OCI-M1 (cell line): ENCODE data around the gene KLF8.
"Not testable (repeated sequence)": the region's sequence is repeated elsewhere in the genome, so short reads cannot be mapped to it uniquely, and the experiment has no call there.

Source experiments
- DNase-seq: peaks from one replicate; lab custom pipeline; 2025; lab: John Stamatoyannopoulos, UW

Gene KLF8

GRCh38 chrX:56232221-56233082 lies at the start of gene KLF8:
Gene KLF8, plus strand, starts transcription at chrX:56232356. Its CDS starts 979 bp downstream, at chrX:56233335.
- peak; percentile 23 for DNase-seq

- DNase-seq: not testable (repeated sequence)
Observed at GRCh38 chrX:56206945-56207344, 25.2 kb upstream of the KLF8 start.

GRCh38 chrX:56211701-56212100 lies 20.5 kb upstream of the KLF8 start:
- DNase-seq: no peak

- DNase-seq: no peak
Observed at GRCh38 chrX:56216332-56216731, 15.8 kb upstream of the KLF8 start.

DNA sequence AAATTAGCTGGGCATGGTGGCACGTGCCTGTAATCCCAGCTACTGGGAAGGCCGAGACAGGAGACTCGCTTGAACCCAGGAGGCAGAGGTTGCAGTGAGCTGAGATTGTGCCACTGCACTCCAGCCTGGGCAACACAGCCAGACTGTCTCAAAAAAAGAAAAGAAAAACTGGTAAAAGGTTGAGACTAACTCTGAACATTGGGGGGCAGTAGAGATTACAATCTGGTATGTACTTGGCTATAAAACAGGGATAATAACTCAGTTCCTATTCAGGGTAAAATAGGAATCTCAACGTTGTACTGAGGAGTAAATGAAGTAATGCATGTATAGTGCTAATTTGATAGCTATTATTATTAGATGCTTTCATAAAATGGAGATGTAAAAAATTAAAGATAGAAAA lies 12.5 kb upstream of the KLF8 start:
- DNase-seq: peak; percentile 20

DNA sequence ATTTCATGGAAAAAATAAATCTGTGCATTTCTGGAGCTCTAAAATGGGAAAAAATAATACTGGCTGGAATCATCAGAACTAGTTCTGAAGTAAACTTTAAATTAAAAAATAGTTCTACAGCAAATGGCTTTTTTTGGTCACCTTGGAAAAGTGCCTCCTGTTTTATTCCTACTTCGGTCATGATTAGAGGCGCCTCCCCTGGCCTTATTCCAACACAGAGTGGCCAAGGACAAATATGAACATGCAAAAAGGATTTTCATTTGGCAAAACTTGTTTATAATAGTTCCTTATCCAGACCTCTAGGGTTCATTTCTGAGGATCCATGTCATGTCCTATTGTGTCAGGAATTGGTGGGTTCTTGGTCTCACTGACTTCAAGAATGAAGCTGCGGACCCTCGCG lies 11.1 kb upstream of the KLF8 start:
- DNase-seq: no peak

DNA sequence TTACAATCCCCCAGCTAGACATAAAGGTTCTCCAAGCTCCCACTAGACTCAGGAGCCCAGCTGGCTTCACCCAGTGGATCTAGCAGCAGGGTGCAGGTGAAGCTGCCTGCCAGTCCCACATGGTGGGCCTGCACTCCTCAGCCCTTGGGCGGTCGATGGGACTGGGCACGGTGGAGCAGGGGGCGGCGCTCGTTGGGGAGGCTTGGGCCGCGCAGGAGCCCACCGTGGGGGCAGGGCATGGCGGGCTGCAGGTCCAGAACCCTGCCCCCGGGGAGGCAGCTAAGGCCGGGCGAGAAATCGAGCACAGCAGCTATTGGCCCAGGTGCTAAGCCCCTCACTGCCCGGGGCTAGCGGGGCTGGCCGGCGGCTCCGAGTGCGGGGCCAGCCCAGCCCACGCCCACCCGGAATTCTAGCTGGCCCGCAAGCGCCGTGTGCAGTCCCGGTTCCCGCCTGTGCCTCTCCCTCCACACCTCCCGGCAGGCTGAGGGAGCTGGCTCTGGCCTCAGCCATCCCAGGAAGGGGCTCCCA lies 9.6 kb upstream of the KLF8 start:
- DNase-seq: no peak

- DNase-seq: peak; percentile 9
Observed at GRCh38 chrX:56226980-56227379, 5.2 kb upstream of the KLF8 start.

DNA sequence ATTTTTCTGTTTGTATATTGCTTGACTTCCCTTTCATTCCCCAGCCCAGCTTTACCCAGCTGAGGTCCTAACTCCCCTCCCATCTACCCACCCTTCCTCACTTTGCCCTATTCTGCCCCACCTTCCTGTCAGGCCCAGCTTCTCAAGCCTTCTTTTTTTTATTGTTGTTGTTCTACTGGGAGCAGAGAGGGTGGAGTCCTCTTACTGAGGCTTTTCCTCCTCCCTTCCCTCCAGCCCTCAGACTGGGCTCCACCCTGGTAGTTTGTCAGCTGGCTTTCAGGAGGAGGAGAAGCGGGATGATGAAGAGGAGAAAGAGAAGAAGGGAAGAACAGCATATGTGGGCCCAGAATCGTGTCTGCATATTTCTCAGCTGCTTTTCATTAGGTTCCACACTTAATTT lies 3.2 kb upstream of the KLF8 start:
- no peak for DNase-seq

GRCh38 chrX:56231537-56232090 lies 542 bp upstream of the KLF8 start:
- DNase-seq: no peak

DNA sequence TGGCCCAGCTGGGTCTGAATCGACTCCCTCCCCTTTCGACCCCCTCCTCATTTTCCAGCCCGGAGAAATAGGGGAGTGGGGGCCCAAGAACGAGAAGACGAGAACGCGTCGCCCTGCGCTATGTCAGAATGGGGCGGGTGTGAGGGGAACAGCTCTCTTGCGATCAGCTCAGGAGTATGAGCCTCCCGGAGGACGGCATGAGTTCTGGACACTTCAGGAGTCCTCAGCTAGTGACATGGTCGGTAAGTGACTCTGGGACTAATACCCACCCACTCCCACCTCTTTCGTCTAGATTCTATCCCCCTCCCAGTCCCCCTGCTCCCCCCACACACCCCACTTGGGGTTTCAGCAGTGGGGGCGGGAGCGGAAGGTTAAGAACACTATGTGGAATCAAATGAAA lies 944 bp downstream of the KLF8 start:
- DNase-seq: no peak

- DNase-seq: peak; percentile 4
Observed at GRCh38 chrX:56233682-56234081, 1.5 kb downstream of the KLF8 start.

DNA sequence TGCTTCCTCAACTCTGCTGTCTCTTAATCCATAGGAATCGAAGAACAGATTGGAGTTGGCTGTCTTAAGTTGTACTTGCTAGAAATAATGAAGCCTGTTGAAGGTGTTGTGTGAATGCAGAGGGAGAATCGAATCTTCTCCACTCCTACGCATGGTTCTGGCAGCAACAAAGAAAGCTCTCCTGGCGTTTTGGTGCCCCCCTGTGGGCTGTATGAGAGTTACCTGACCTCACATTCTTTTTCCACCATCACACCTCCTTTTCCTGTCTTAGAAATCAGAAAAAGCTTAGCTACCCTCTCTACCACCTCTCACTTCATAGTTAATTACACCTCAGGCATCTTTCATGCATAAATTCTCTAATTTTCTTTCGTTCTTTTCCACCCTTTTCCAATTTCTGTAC lies 16.3 kb downstream of the KLF8 start:
- DNase-seq: peak; percentile 67

GRCh38 chrX:56253832-56254703 lies 21.9 kb downstream of the KLF8 start:
- DNase-seq: no peak

DNA sequence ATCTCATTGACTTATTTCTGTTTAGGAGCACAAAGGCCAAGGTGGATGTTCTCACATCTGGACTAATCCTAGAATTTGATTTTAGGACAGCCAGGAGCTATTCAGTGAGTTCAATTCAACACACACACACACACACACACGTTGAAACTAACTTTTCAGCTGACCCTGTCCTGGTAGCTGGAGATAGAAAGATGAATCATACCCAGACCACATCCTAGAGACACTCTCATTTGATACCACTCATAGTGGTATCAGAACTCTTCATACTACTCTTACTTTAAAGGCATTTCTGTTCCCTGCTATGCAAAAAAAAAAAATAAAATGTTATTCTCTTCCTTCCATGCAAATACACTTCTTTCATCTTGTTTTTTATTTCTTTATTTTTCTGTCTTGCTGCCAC lies 36.7 kb downstream of the KLF8 start:
- peak; percentile 62 for DNase-seq

DNA sequence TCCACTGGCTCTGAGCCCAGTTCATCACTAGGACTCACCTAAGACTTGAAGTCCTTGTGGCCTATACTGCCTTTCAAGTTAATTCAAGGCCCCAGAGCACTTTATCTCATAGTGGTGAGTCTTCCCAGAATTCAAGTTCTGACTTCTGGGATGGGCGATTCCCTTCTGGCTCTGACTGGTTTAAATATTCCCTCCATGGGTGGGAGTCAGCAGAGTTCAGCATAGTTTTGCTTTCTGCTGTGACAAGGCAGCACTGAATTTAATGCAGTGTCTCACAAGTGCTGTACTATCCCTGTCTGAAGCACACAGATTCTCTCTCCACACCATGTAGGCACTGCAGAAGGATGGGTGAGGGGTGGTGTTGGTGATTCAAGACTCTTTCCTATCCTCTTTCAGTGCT lies 46.5 kb downstream of the KLF8 start:
- no peak for DNase-seq

DNA sequence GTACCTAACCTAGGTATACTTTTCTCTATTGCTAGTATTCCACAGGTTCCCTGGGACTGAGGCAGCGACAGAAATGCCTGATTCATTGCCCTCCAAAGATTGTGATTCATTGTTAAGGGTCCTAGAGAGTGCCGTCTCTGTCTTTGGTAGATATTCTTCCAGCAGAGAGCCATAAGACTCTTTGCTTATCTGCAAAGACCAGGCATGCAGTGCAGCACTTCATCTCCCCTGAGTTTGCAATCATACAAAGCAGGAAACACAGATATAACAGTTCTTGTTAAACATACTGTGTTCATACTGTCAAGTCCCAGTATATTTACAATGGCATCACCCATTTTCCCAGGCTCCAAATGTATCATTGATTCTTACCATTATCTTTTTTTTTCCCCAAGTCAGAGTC lies 47.7 kb downstream of the KLF8 start:
- peak; percentile 80 for DNase-seq

GRCh38 chrX:56281789-56282188 lies 49.6 kb downstream of the KLF8 start:
- peak; percentile 55 for DNase-seq

DNA sequence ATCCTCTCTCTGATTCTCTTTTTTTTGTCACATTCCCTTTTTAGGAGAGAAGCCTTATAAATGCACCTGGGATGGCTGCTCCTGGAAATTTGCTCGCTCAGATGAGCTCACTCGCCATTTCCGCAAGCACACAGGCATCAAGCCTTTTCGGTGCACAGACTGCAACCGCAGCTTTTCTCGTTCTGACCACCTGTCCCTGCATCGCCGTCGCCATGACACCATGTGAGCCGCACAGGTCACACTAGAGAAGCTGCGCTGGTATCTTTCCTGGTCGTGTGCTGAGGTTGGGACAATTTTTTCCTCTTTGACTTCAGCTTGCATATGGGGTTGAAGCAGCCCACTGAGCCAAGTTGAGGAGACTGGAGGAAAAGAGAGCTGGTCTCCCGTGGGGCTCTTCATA lies 52.1 kb downstream of the KLF8 start:
- no peak for DNase-seq

DNA sequence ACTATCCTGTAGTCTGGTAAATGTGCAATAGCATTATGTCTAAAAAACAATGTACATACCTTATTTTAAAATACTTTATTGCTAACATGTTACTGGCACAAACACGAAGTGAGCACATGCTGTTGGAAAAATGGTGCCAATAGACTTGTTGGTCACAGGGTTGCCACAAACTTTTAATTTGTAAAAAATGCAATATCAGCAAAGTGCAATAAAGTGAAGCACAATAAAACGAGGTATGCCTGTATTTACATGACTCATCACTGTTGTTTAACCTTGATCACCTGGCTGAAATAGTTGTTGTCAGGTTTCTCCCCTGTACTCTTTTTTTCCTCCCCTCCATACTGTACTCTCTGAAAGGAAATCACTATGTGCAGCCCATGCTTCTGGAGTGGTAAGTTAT lies 56.5 kb downstream of the KLF8 start:
- no peak for DNase-seq

GRCh38 chrX:56289449-56289848 lies 57.3 kb downstream of the KLF8 start:
- DNase-seq: no peak

DNA sequence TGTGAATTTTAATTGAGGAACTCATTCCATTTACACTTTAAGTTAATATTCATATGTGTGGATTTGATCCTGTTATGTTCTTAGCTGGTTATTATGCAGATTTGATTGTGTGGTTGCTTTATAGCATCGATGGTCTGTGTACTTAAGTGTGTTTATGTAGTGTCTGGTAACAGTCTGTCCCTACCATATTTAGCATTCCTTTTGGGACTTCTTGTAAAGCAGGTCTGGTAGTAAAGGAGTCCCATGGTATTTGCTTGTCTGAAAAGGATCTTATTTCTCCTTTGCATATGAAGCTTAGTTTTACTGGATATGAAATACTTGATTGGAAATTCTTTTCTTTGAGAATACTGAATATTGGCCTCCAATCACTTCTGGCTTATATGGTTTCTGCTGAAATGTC lies 76.6 kb downstream of the KLF8 start:
- DNase-seq: no peak

GRCh38 chrX:56309881-56310280 lies 77.7 kb downstream of the KLF8 start:
- no peak for DNase-seq
